ENCODE data around the gene SLC35E1. TPM values are rescaled to one million over a fixed set of nuclear protein-coding genes. Genes with fewer than 3 reads are reported as not detected.

Gene SLC35E1
- total RNA-seq, 2 experiments from 2014 or later: 72.3 to 76.3 TPM

GRCh38 chr19:16529466-16530144, 42.6 kb downstream of the SLC35E1 start:
- Mint-ChIP-seq H3K4me3 (no peak overlapping the region), H3K9me3 (no peaks in the 10 kb centered on the region), H3K36me3 (ENCODE audit: low read depth) (peaks cover 82% of the 10 kb centered on the region), H3K27me3 (no peaks in the 10 kb centered on the region), H3K4me1 (ENCODE audit: low read depth) (no peaks in the 10 kb centered on the region), H3K27ac (no peak overlapping the region)
- no peak overlapping the region for H3K4me3 ChIP-seq (ENCODE audit: low read length)
- ATAC-seq (ENCODE audit: poor library complexity) (no peak), DNase-seq (no peak)
- H3K9me3 ChIP-seq (ENCODE audit: control insufficient read depth in 1 of 2, insufficient read depth in 1 of 2, low read length in 2 of 2): no peaks in the 10 kb centered on the region
- intact Hi-C loops (cut with DNase I, micrococcal nuclease): no loop called here
- POLR2A ChIA-PET: no interaction called here
- H3K27ac ChIP-seq (ENCODE audit: low read depth in 1 of 2, low read length in 2 of 2): no peak overlapping the region
- H3K36me3 ChIP-seq (ENCODE audit: insufficient read depth, low read length): peaks cover 94% of the 10 kb centered on the region
- H3K27me3 ChIP-seq (ENCODE audit: control insufficient read depth in 1 of 2, insufficient read depth in 2 of 2, low read length in 2 of 2): no peaks in the 10 kb centered on the region
- no peak for TF ChIP-seq CTCF (IDR thresholded peaks at IDR 0.05)
- H3K4me1 ChIP-seq (ENCODE audit: insufficient read depth, low read length): no peaks in the 10 kb centered on the region
- CTCF ChIA-PET: no interaction called here

DNA sequence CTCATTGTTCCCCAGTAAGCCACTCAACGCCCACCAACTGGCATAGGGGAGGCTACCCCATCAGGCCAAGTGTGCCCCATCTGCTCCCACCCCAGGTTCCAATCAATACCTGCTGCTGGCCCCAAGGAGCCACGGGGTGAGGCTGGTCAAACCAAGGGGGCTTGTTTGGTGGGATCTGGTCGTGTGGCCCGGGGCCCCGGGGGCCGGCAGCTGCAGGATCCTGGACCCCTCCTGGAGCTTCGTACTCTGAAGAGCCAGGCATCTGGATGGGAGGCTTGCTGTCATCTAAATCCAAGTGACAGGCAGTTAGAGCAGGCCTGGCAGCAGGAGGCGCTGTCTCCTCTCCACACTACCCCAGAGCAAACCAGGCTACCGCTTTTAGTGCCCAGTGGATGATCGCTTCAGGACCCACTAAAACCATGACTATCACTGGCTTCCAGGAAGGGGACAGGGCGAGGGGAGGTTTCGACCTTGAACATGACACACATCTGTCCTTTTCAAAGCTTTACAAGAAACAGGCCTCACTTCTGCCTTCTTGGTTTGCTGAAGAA, 44.2 kb downstream of the SLC35E1 start:
- CTCF ChIA-PET: interaction anchor here (0.8 kb wide), 1 partner anchor 34 kb away, joined by 3 read pairs; no protein-coding TSS in a partner anchor
- intact Hi-C loops (cut with DNase I, micrococcal nuclease): no loop called here
- TF ChIP-seq CTCF (IDR thresholded peaks at IDR 0.05): peak; percentile 42

DNA sequence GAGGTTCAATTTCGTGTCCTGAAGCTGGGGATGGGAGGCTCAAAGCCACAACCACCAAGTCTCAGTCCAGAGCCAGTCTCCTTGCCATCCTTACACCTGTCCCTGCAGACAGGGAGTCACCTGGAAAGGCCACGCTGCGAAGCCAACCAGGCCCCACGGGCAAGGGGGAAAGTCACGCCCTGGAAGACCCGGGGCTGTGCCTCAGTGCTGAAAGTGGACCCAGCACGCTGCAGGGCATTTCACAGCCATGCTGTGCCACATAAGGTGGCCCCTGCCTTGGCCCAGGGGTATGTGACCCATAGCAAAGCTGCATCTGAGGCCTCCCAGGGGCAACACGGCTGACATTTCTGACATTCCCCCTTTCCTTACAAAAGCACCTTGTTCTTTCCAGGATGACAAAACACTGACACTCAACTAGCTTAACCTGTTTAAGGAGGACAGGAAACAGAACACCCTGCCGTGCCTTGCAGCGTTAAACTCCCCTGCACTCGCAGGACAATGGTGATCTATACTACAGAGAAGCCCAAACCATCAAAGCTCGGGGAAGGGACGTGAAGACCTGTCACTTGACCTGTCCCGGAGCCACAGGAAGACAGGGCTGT, 44.8 kb downstream of the SLC35E1 start:
- Mint-ChIP-seq H3K4me1 (ENCODE audit: low read depth) (no peaks in the 10 kb centered on the region), H3K36me3 (ENCODE audit: low read depth) (peaks cover 81% of the 10 kb centered on the region), H3K27ac (no peak overlapping the region), H3K27me3 (no peaks in the 10 kb centered on the region), H3K9me3 (no peaks in the 10 kb centered on the region), H3K4me3 (no peak overlapping the region)
- peaks cover 94% of the 10 kb centered on the region for H3K36me3 ChIP-seq (ENCODE audit: insufficient read depth, low read length)
- CTCF ChIA-PET: interaction anchor here (0.8 to 0.9 kb wide), 2 partner anchors 34 to 110 kb away, joined by 3 read pairs; no protein-coding TSS in a partner anchor
- DNase-seq: no peak
- H3K4me1 ChIP-seq (ENCODE audit: insufficient read depth, low read length): no peaks in the 10 kb centered on the region
- H3K27ac ChIP-seq (ENCODE audit: low read depth in 1 of 2, low read length in 2 of 2): no peak overlapping the region
- no peak overlapping the region for H3K4me3 ChIP-seq (ENCODE audit: low read length)
- POLR2A ChIA-PET: no interaction called here
- no peak for ATAC-seq (ENCODE audit: poor library complexity)
- H3K9me3 ChIP-seq (ENCODE audit: control insufficient read depth in 1 of 2, insufficient read depth in 1 of 2, low read length in 2 of 2): no peaks in the 10 kb centered on the region
- no peaks in the 10 kb centered on the region for H3K27me3 ChIP-seq (ENCODE audit: control insufficient read depth in 1 of 2, insufficient read depth in 2 of 2, low read length in 2 of 2)
- TF ChIP-seq CTCF (IDR thresholded peaks at IDR 0.05): no peak
- intact Hi-C loops (cut with DNase I, micrococcal nuclease): no loop called here

More for the DNA sequence above, 44.2 kb downstream of the SLC35E1 start:
- Mint-ChIP-seq H3K27ac (no peak overlapping the region), H3K4me3 (no peak overlapping the region), H3K9me3 (no peaks in the 10 kb centered on the region), H3K36me3 (ENCODE audit: low read depth) (peaks cover 81% of the 10 kb centered on the region), H3K4me1 (ENCODE audit: low read depth) (no peaks in the 10 kb centered on the region), H3K27me3 (no peaks in the 10 kb centered on the region)
- peak; percentile 66 for ATAC-seq (ENCODE audit: poor library complexity)
- POLR2A ChIA-PET: no interaction called here
- H3K4me1 ChIP-seq (ENCODE audit: insufficient read depth, low read length): no peaks in the 10 kb centered on the region
- H3K27ac ChIP-seq (ENCODE audit: low read depth in 1 of 2, low read length in 2 of 2): no peak overlapping the region
- H3K9me3 ChIP-seq (ENCODE audit: control insufficient read depth in 1 of 2, insufficient read depth in 1 of 2, low read length in 2 of 2): no peaks in the 10 kb centered on the region
- DNase-seq: peak in 13 of 14 experiments; percentile 18 to 70 (median 39)
- H3K4me3 ChIP-seq (ENCODE audit: low read length): no peak overlapping the region
- peaks cover 94% of the 10 kb centered on the region for H3K36me3 ChIP-seq (ENCODE audit: insufficient read depth, low read length)
- no peaks in the 10 kb centered on the region for H3K27me3 ChIP-seq (ENCODE audit: control insufficient read depth in 1 of 2, insufficient read depth in 2 of 2, low read length in 2 of 2)

Data from CD4-positive, alpha-beta T cell (primary cell).